Choroid plexus epithelial cell (primary cell): Measurements from ENCODE around the gene MTSS2.

Experiments used
- DNase-seq: peaks from one replicate; pipeline ENCODE4 v3.0.0-alpha.2; 2010; ENCODE audit warnings: low read depth
- H3K4me3 ChIP-seq: 2 replicates; pipeline ENCODE4 v1.5.1; 2011; ENCODE audit warnings: low read depth, mild to moderate bottlenecking, control low read depth, low read length, moderate library complexity
- TF ChIP-seq, protein P1 (sequence below): conservative IDR thresholded peaks from 2 replicates; pipeline ENCODE4 v1.5.1; 2011; ENCODE audit warnings: low read depth, mild to moderate bottlenecking, control low read depth, inconsistent platforms, low read length, moderate library complexity

Gene MTSS2

DNA sequence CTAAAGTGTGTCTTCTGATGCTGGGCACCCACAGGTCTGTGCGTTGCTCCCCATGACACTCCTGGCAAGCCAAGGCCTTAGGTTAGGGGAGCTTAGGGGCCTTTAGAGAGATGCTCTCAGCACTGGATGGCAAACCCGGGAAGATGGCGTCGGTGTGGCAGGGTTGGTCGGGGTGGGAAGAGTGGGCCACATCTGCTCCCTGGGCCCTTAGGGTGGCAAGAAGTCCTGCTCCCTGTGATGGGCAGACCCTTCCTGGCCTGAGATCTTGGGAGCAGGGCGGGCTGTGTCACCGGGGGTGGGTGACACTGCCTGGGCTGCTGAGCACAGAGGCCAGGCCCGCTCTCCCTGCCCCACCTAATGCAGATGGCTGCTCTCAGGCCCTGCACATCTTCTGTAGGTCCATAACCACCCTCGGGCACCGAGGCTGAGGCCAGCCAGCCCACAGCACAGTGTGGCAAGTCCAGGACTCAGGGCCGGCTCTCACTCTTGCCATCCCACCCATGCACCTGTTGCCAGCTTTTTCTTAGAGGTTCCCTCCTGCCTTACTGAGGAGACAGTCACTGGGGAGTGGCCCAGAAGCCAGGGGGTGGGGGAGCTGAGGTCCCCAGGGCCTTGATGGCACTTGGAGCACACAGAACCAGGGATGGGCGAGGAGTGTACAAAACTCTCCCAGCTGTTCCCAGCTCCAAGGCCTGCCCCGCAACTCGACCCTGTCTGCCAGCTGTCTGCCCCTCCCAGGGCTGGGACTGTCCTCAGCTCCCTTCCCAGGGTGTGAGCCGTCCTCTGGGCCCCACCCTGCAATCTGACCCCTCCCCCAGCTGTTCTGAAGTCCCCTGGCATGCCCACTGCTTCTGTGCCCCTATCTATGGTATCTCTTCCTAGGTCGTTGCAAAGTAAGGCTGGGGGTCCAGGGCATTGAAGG is 4.4 kb upstream of the MTSS2 start:
- no peak for DNase-seq
- no peak overlapping the region for H3K4me3 ChIP-seq
- TF ChIP-seq, protein P1, sequence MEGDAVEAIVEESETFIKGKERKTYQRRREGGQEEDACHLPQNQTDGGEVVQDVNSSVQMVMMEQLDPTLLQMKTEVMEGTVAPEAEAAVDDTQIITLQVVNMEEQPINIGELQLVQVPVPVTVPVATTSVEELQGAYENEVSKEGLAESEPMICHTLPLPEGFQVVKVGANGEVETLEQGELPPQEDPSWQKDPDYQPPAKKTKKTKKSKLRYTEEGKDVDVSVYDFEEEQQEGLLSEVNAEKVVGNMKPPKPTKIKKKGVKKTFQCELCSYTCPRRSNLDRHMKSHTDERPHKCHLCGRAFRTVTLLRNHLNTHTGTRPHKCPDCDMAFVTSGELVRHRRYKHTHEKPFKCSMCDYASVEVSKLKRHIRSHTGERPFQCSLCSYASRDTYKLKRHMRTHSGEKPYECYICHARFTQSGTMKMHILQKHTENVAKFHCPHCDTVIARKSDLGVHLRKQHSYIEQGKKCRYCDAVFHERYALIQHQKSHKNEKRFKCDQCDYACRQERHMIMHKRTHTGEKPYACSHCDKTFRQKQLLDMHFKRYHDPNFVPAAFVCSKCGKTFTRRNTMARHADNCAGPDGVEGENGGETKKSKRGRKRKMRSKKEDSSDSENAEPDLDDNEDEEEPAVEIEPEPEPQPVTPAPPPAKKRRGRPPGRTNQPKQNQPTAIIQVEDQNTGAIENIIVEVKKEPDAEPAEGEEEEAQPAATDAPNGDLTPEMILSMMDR: no peak

DNA sequence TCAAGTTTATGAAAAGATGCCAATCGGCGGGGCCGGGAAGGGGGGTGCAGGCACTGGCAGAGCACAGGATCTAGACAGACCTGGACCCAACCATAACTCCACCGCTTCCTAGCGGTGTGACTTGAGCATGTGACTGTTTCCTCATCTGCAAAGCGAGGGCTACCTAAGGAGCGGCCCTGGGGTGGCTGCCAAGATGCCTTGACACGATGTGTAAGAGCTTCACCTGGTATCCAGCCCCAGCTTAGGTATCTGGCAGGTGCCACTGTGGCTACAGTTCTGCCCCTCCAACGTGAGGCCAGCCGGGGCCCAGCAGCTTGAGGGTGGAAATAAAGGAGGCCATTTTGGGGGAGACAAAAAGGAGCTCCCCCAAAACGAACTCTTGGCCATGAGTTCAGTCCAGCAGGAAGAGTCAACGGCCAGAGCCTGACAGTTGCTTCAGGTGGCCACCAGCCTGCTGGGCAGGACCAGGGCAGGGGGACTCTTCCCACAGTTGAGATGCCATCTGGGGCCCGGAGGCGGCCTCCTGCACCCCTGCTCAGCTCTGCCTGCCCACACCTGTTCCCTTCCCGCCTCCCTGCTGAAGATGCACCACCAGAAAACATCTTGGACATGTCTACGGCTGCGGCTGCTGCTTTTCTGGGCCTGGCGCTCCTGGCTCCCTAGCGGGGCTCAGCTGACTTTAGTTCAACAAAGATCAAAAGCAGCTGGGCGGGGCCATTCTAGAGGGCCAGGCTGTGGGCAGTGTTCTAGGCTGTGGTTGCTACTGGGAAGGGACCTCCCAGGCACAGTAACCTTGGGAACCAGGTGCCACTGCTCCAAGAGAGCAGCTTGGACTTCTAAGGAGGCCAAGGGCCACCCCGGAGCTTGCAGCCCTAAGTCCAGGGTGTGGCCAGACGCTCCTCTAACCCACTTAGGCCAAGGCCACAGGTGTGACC is 3.4 kb upstream of the MTSS2 start:
- DNase-seq: no peak
- TF ChIP-seq, protein P1: no peak
- no peak overlapping the region for H3K4me3 ChIP-seq

DNA sequence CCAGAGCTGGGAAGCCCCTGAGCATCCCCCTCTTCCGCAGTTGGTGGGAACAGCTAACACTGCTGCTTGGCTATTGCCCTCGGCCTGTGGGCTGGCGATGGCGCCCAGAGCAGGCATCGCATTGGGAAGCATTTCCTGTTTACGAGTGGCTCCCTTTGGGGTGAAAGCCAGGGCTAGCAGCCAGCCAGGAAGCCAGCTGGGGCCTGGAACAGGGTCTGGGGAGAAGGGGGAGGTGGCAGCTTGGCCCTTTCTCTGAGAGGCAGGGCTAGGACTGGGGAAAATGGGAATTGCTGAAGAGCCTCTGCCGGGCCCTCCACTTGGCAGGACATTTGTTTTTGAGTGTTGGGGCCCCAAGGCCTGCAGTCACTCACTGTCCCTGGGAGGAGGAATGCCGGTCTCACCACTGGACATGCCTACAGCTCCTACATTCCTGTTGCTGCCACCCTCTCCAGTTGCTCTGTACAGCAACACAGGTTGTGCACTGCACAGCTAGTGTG is 2.4 kb upstream of the MTSS2 start:
- peak; percentile 34 for DNase-seq
- no peak overlapping the region for H3K4me3 ChIP-seq
- TF ChIP-seq, protein P1: no peak

DNA sequence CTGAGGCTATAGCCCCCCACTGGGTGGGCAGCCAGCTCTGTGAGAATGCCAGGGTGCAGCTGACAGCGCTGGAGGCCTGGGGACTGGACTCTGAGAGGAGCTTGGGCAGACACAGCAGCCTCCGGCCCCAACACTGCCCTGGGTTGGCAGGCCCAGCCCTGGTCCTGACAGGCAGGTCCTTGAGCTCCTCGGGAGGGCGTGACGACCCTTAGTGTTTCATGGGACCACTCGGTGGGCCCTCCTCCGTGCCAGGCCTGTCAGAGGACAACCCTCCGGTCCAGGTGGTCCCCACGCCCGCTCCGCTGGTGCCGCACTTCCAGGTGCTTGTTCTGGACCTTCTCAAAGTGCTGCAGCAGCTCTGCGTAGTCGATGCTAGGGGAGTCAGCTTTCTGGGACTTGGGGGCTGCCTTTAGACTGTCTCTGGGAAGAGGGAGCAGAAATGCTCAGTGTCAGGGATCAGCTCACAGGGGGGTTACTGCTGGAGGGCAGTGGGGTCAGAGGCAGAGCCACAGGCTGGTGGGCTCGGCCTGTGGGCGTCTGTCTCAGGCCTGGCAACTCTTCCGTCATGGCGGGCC is 1.9 kb upstream of the MTSS2 start:
- no peak for DNase-seq
- H3K4me3 ChIP-seq: no peak overlapping the region
- TF ChIP-seq, protein P1: no peak

DNA sequence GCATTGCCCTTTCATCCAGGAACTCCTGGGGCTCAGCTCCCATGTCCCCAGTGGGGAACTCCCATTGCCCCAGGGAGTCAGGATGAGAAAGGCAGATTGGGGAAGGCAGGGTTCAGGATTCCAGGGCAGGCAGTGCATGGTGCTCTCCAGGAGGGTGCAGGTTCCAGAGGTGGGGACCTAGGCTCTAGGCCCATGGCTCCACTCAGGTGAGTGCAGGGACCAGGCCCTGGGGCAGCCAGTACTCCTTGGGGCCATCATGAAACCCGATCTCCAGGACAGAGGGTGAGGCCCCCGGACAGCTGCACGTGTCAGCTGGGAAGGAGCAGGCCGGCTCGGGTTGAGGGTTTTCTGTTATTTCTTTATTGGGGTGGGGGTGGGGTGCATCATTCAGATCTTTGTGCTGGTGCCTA is 1.3 kb upstream of the MTSS2 start:
- no peak overlapping the region for H3K4me3 ChIP-seq
- TF ChIP-seq, protein P1: no peak
- DNase-seq: peak; percentile 21

DNA sequence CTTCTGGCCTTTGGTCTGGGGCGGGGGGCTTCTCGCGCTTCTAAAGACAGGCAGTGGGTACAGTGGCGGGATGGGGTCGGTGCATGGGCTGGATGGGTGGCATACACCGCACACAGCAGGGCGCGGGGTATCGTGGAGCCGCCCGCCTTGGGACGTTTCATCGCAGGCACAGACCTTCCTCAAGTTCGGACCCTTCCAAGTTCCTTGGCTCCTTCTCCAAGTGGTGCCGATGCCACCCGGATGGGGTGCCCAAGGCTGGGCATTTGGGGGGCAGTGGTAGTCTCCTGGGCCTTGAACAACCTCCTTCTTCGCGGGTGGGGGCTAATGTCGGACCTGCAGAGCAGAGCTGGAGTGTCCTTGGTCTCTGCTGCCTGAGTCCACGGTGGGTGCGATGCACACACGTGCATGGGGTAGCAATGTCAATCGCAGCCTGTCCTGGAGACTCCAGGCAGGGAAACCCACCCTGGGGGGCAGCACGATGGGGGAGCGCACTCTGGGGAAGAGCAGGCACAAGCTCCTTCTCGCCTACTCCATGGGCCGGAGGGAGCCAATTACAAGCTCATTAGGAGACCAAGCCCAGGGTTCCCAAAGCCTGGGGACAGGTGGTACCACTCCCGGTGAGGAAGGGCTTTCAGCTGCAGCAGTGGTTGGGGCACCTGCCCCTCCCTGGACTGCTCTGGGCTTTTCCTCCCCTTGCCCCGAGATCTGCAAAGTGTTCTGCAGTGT is 686 bp upstream of the MTSS2 start:
- DNase-seq: no peak
- peak overlapping the region; percentile 85 for H3K4me3 ChIP-seq
- TF ChIP-seq, protein P1: no peak
